Esophagus muscularis mucosa (tissue), 3 donors: ENCODE results near the gene HCK.

Experiments
- EP300 ChIP-seq: sonication (generic); formaldehyde crosslinking; IDR thresholded peaks from one replicate; pipeline ENCODE4 v1.6.1; 2017; ENCODE audit warnings: antibody characterized with exemption
- TF ChIP-seq, protein P1 (sequence below), 3 experiments: fragments of 200-600 bp in 2 of 3; fragments of 450-650 bp in 1 of 3; sonication (generic) in 2 of 3; IDR thresholded peaks; one replicate each; pipeline ENCODE4 v1.5.1; 2017 to 2019; ENCODE audit warnings: antibody characterized with exemption in 3 of 3, mild to moderate bottlenecking in 2 of 3, moderate library complexity in 1 of 3

GRCh38 chr20:32130352-32130751 is 78.3 kb downstream of the HCK start:
- TF ChIP-seq, protein P1, sequence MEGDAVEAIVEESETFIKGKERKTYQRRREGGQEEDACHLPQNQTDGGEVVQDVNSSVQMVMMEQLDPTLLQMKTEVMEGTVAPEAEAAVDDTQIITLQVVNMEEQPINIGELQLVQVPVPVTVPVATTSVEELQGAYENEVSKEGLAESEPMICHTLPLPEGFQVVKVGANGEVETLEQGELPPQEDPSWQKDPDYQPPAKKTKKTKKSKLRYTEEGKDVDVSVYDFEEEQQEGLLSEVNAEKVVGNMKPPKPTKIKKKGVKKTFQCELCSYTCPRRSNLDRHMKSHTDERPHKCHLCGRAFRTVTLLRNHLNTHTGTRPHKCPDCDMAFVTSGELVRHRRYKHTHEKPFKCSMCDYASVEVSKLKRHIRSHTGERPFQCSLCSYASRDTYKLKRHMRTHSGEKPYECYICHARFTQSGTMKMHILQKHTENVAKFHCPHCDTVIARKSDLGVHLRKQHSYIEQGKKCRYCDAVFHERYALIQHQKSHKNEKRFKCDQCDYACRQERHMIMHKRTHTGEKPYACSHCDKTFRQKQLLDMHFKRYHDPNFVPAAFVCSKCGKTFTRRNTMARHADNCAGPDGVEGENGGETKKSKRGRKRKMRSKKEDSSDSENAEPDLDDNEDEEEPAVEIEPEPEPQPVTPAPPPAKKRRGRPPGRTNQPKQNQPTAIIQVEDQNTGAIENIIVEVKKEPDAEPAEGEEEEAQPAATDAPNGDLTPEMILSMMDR (IDR thresholded peaks at IDR 0.05), result no peak
- no peak for TF ChIP-seq EP300
